SU-DHL-6 (cell line): ENCODE measurements around the gene GIPC1.

Experiments used
- H2AFZ ChIP-seq: fragments of 200-600 bp; sonication (generic); 2 replicates; pipeline ENCODE4 v1.6.1; 2014; ENCODE audit warnings: low read depth, mild to moderate bottlenecking, moderate library complexity, mixed read lengths, antibody characterized with exemption, low read length; ENCODE audit not compliant: severe bottlenecking
- H3F3A ChIP-seq: fragments of 200-600 bp; shearing (Covaris generic); 2 replicates; pipeline ENCODE4 v1.6.0; 2016; ENCODE audit warnings: antibody characterized with exemption, mild to moderate bottlenecking; ENCODE audit not compliant: insufficient read depth
- H3K27ac ChIP-seq: fragments of 200-600 bp; sonication (generic); 2 replicates; pipeline ENCODE4 v1.5.1; 2016; ENCODE audit warnings: low read depth, mild to moderate bottlenecking, low read length, moderate library complexity, mixed read lengths
- H3K27me3 ChIP-seq: fragments of 200-600 bp; sonication (generic), shearing (Covaris generic); 2 replicates; pipeline ENCODE4 v1.6.0; 2014; ENCODE audit warnings: mild to moderate bottlenecking, low read length
- H3K36me3 ChIP-seq: fragments of 200-600 bp; sonication (generic); 2 replicates; pipeline ENCODE4 v1.6.1; 2014; ENCODE audit warnings: mild to moderate bottlenecking, low read length, mixed read lengths
- H3K4me2 ChIP-seq: fragments of 300-600, 200-600 bp; shearing (Covaris generic), sonication (generic); 2 replicates; pipeline ENCODE4 v1.6.0; 2014; ENCODE audit warnings: low read length, low read depth, mild to moderate bottlenecking; ENCODE audit not compliant: poor library complexity, severe bottlenecking
- H3K4me3 ChIP-seq: fragments of 200-600 bp; sonication (generic); 2 replicates; pipeline ENCODE4 v1.5.1; 2014; ENCODE audit warnings: antibody characterized with exemption, low read length, mild to moderate bottlenecking, mixed read lengths; ENCODE audit not compliant: insufficient read depth, poor library complexity, severe bottlenecking
- H3K79me2 ChIP-seq: fragments of 200-600 bp; sonication (generic); 2 replicates; pipeline ENCODE4 v1.6.1; 2014; ENCODE audit warnings: mild to moderate bottlenecking, low read length, moderate library complexity; ENCODE audit not compliant: insufficient read depth
- H3K9ac ChIP-seq: fragments of 200-600 bp; sonication (generic); 2 replicates; pipeline ENCODE4 v1.7.0; 2014; ENCODE audit warnings: mild to moderate bottlenecking, low read length
- H3K9me2 ChIP-seq: fragments of 200-600 bp; sonication (generic); replicated peaks from 2 replicates; pipeline ENCODE4 v1.6.1; 2014; ENCODE audit warnings: low read length; ENCODE audit not compliant: insufficient read depth
- H3K9me3 ChIP-seq: fragments of 200-600 bp; sonication (generic); 2 replicates; pipeline ENCODE4 v1.6.1; 2014; ENCODE audit warnings: low read length, mixed read lengths; ENCODE audit not compliant: insufficient read depth
- H4K20me1 ChIP-seq: fragments of 200-600 bp; sonication (generic); 2 replicates; pipeline ENCODE4 v1.6.1; 2014; ENCODE audit warnings: low read depth, mild to moderate bottlenecking, antibody characterized with exemption, low read length, moderate library complexity, mixed read lengths
- EZH2phosphoT487 ChIP-seq: fragments of 200-600 bp; sonication (generic), shearing (Covaris generic); conservative IDR thresholded peaks from 2 replicates; pipeline ENCODE4 v1.6.1; 2018; ENCODE audit warnings: mild to moderate bottlenecking, antibody characterized with exemption, low read length, moderate library complexity, mixed read lengths
- TF ChIP-seq, protein P1 (sequence below): fragments of 200-600 bp; sonication (generic); IDR thresholded peaks from one replicate; pipeline ENCODE4 v1.5.1; 2017; ENCODE audit warnings: antibody characterized with exemption, mild to moderate bottlenecking, low read length, moderate library complexity; ENCODE audit not compliant: insufficient read depth, poor library complexity, severe bottlenecking

Gene GIPC1

DNA sequence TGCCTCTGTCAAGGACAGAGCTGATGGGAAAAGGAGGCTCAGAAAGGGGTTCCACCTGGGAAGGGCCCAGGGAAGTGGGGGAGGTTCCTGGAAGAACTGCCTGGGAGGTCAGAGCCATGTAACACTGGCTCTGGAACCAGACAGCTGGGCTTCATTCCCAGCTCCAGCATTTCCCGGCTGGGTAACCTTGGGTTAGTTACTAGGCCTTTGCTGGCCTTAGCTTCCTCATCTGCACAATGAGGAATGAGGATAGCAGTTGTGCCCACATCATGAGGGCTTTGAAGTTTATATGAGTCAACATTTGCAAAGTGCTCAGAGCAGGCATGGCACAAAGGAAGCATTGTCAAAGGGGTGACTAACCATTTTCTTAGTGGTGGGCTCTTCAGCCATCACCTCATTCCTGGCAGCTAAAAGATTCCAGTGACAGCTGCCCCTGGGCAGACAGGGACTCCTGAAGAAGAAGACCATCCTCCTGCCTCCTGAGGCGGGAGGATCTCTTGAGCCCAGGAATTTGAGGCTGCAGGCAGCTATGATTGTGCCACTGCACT, 24.0 kb upstream of the GIPC1 start:
- no peak overlapping the region for H3K4me2 ChIP-seq
- no peak for TF ChIP-seq EZH2phosphoT487
- TF ChIP-seq, protein P1, sequence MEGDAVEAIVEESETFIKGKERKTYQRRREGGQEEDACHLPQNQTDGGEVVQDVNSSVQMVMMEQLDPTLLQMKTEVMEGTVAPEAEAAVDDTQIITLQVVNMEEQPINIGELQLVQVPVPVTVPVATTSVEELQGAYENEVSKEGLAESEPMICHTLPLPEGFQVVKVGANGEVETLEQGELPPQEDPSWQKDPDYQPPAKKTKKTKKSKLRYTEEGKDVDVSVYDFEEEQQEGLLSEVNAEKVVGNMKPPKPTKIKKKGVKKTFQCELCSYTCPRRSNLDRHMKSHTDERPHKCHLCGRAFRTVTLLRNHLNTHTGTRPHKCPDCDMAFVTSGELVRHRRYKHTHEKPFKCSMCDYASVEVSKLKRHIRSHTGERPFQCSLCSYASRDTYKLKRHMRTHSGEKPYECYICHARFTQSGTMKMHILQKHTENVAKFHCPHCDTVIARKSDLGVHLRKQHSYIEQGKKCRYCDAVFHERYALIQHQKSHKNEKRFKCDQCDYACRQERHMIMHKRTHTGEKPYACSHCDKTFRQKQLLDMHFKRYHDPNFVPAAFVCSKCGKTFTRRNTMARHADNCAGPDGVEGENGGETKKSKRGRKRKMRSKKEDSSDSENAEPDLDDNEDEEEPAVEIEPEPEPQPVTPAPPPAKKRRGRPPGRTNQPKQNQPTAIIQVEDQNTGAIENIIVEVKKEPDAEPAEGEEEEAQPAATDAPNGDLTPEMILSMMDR = no peak
- no peak overlapping the region for H3K9ac ChIP-seq

DNA sequence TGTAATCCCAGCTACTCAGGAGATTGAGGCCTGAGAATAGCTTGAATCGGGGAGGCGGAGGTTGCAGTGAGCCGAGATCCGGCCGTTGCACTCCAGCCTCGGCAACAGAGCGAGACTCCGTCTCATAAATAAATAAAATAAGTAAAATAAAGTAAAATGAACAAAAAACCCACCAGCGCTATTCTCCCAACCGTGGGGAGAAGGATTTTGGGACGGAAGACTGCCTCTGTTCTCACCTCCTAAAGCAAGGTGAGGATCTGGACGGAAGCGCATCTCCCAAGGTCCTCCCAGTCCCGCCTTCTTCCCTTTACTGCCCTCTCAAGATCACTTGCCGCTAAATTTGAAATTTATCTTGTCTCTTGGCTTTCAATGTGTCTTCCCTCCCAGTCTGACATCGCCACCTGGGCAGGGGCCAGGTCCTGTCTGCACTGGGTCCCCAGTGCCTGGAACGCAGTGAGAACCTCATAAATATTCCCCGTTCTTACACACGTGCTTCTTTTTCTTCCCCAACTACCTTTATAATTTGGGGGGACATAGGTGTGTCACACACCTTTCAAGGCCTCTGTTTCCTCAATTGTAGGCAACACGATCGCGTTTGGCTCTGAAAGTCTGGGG, 23.4 kb upstream of the GIPC1 start:
- no peaks in the 10 kb centered on the region for H3K27me3 ChIP-seq
- 0 out of 2 replicates have a peak, but pooled peaks cover 6% of the 10 kb centered on the region for H4K20me1 ChIP-seq
- TF ChIP-seq, protein P1 = no peak
- no peak for TF ChIP-seq EZH2phosphoT487
- no peaks in the 10 kb centered on the region for H3K9me3 ChIP-seq
- no peaks in the 10 kb centered on the region for H3K36me3 ChIP-seq
- H3F3A ChIP-seq = peaks cover 18% of the 10 kb centered on the region; the same call in 1 of the 2 replicates
- H3K9ac ChIP-seq = peak overlapping the region; percentile 54
- H3K4me2 ChIP-seq = peak overlapping the region; percentile 54
- no peak overlapping the region for H2AFZ ChIP-seq
- peak overlapping the region; percentile 43; the same call in 1 of the 2 replicates for H3K27ac ChIP-seq
- H3K79me2 ChIP-seq = peaks cover 24% of the 10 kb centered on the region
- no peak overlapping the region for H3K4me3 ChIP-seq
- no peaks in the 10 kb centered on the region for H3K9me2 ChIP-seq

More for the DNA sequence above, 24.0 kb upstream of the GIPC1 start:
- peaks cover 24% of the 10 kb centered on the region for H3K79me2 ChIP-seq
- H3K36me3 ChIP-seq = no peaks in the 10 kb centered on the region
- peaks cover 16% of the 10 kb centered on the region; the same call in 1 of the 2 replicates for H3F3A ChIP-seq
- H3K27ac ChIP-seq = no peak overlapping the region
- no peaks in the 10 kb centered on the region for H3K27me3 ChIP-seq
- H4K20me1 ChIP-seq = 0 out of 2 replicates have a peak, but pooled peaks cover 6% of the 10 kb centered on the region
- no peaks in the 10 kb centered on the region for H3K9me2 ChIP-seq
- H3K4me3 ChIP-seq = no peak overlapping the region
- no peaks in the 10 kb centered on the region for H3K9me3 ChIP-seq
- no peak overlapping the region for H2AFZ ChIP-seq

DNA sequence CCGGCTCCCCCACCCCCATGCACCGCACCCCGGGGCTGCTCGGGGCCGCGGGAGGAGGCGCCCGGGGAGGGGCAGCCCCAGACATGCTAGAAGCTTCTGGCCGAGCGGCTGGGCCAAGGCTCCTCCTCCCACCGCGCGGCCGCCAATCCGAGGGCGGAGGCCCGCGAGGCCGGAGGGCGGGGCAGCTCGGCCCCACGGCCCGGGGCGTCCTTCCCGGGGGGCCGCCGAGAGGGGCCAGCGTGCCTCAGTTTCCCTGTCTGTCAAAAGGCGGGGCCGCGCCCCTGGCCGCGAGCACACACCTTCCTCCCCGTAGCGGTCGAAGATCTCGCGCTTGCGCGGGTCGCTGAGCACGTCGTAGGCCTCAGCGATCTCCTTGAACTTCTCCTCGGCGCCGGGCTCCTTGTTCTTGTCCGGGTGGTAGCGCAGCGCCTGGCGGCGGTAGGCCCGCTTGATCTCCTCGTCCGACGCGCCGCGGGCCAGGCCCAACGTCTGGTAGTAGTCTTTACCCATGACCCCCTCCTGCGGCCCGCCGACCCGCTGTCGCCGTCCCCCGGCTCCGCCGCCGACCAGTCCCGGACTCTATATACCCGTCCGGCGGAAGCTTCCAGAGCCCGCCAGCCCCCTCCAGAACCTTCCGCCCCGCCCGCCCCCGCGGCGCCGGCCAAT, 22.0 kb upstream of the GIPC1 start, which contains the start of gene DNAJB1:
TSS of gene DNAJB1 (minus strand) at position 558 of the 666 bp plus-strand sequence. CDS start at position 510, 48 bp downstream.
- no peaks in the 10 kb centered on the region for H3K9me3 ChIP-seq
- peak within 1 kb of the TSS; percentile 76 for H3K4me2 ChIP-seq
- H3K4me3 ChIP-seq = peak within 1 kb of the TSS; percentile 90
- peaks cover 24% of the 10 kb centered on the region for H3K79me2 ChIP-seq
- peak within 1 kb of the TSS; percentile 71 for H3K27ac ChIP-seq
- H2AFZ ChIP-seq = peak within 1 kb of the TSS; percentile 72
- no peaks in the 10 kb centered on the region for H3K36me3 ChIP-seq
- peaks cover 22% of the 10 kb centered on the region; the same call in 1 of the 2 replicates for H3F3A ChIP-seq
- TF ChIP-seq, protein P1 = no peak
- TF ChIP-seq EZH2phosphoT487 = no peak
- H3K27me3 ChIP-seq = no peaks in the 10 kb centered on the region
- no peaks in the 10 kb centered on the region for H3K9me2 ChIP-seq
- 0 out of 2 replicates have a peak, but pooled peaks cover 6% of the 10 kb centered on the region for H4K20me1 ChIP-seq
- H3K9ac ChIP-seq = peak within 1 kb of the TSS; percentile 84
